HT1080 (cell line): ENCODE results near the gene PAX6. TPM values are rescaled to one million over a fixed set of nuclear protein-coding genes. Genes with fewer than 3 reads are reported as not detected.
A peak's percentile ranks its signal among the peaks of the same experiment; 100 is the strongest.

ENCODE experiments used
- DNase-seq: peaks from one replicate; pipeline ENCODE4 v3.0.0-alpha.2; 2015; ENCODE audit warnings: low read depth
- polyA plus RNA-seq, 2 experiments: library from polyadenylated mRNA; depleted of rRNA; stranded (reverse); fragments of >200 nt; gene quantifications; 2 replicates each; pipeline ENCODE4 v1.2.3, GENCODE V29; 2015
- total RNA-seq: library from RNA; depleted of rRNA; stranded (reverse); fragments of >200 nt; shearing (Covaris generic); gene quantifications from 2 replicates; pipeline ENCODE4 v1.2.3, GENCODE V29; 2014; rRNA removed

The PAX6 gene
- total RNA-seq, result 0.35 and 2.0 TPM in 2 replicates
- 0.27 and 0.72 TPM in 2 replicates for polyA plus RNA-seq (2015; cell fraction: cytosol; rRNA removed)
- polyA plus RNA-seq (2015; cell fraction: nucleus; rRNA removed), result 1.9 and 3.0 TPM in 2 replicates

DNA sequence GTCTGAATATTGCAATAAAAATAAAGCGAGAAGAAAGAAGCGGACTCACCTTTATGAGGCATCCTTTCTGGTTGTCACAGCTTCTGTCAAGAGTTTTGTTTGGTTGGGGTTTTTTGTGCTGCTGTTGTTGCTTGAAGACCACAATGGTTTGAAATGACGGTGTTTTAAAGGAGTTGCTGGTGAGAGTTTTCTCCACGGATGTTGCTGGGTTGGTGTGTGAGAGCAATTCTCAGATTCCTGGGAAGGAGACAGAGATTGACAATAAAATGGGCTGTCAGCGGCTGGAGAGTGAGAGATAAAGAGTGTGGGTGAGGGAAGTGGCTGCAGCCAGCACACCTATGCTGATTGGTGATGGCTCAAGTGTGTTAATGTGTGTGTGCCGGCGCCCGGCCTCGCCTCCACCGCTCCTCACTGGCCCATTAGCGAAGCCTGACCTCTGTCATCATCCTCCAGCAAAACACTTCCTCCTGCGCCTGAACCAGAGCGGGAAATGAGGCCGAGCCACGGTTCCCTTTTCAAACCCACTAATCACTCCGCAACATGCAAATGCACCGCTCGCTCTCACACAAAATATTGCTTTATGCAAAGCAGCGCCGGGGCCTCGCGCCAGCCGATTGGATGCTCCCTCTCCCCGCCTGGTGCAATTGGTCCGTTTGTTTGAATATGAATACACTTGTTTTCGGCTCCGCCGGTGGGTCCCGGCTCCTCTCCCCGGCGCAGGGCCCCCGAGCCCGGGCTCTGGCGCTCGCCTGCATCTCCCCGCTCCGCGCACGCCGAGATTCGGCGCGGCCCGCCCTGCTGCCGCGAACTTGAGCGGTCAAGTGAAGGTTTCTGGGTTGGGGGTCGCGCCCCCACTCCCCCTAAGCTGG lies at the start of gene PAX6:
Gene PAX6 (minus strand): TSS at position 544 of the 869 bp plus-strand sequence. CDS start 4,911 bp downstream, outside the sequence.
- DNase-seq, result peak; percentile 8

DNA sequence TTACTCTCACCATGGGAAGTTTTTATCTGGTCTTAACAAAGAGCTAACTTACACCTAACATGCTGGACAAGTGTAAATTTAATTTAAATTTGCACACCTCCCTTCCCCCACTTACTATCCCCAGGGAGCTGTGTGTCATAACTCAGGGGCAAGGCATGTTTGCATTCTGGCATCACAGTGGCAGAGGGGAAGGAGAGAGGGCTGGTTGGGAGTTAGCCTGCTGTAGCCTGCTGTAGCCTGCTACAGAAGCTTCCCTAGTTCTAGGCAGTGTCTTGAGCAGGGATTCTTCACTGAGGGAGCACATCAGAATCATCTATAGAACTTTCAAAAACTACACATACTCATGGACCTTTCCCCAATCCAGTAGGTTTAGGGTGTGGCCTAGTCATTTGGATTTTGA lies 49.3 kb upstream of the PAX6 start:
- DNase-seq, result no peak

DNA sequence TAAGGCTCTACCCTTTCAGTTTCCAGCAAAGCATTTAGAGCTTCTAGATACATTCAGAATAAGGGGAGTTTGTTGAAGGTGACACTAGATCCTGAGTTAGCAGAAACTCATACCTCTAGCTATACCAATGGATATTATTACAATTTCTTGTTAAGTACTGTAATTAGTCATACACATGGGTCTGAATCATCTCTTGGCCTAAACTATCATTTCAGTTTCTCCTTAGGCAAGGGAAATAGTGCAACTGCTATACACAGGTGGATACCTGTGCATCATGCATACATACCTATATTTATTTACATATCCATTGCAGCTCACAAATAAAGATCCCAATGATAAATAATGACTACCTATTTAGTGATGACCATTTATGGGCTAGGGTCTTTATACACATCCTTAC lies 45.1 kb upstream of the PAX6 start:
- DNase-seq, result no peak

DNA sequence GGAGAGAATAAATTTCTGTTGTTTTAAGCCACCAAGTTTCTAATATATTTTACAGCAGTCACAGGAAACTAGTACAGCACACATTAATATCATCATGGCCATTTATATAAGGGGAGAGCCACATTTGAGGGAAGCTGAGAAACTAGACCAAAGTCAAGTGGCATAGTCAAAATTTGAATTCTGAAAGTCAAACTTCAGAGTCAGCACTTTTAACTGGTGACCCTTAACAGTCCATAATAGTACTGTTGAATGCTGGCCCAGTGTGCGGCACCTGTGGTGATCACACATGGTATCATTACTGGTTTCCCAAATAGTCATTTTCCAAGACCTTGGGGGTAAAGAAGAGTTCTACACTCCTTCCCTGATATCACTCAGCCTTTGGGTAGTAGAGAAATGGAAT lies 44.3 kb upstream of the PAX6 start:
- no peak for DNase-seq

DNA sequence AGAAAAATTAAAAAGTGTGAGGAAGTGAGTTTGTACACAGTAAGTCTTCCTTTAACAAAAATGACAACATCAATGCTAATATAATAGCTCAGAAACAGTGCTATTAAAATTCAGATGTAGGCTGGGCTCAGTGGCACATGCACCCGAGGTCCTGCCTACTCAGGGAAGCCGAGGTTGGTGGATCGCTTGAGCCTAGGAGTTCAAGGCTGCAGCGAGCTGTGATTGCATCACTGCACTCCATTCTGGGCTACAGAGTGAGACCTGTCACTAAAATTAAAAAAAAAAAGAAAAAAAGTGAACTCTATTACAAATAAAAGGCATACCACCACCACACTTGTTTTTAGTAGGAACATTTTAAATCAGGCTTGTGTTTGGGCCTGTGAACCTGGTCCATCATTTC lies 39.2 kb upstream of the PAX6 start:
- no peak for DNase-seq

DNA sequence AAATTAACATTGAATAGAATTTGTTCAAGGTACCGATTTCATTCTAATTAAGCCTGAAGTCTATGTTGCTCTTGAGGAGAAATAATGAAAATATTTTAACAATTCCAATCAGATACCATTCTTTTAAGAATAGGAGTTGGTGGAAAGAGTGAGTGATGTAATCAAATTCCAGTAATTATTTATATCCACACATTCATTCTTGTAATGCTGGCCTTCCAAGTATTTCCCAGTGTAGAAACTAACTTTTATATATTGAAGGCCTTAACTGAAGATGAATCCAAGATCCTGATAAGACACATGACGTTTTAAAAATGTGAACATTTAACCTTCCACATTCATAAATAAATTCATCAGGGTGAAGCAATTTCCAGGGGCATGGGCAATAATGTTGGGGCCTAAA lies 36.6 kb upstream of the PAX6 start:
- no peak for DNase-seq

DNA sequence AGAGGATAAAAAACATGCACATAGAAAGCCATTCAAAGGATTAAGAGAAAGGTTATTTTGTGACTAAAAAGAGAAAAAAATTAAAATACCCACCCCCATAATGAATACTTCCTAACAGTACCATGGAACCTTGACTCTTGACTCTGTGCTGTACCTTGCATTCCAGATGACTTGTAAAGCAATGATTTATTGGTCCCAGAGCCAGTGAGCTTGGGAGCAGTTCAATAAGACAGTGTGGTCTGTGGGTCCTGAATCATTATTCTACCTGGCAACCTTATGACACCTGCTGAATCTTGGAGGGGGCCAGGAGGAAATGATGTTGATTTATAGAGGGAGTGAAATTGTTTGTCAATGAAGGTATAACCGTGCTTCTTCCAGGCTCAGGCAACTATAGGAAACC lies 34.2 kb upstream of the PAX6 start:
- no peak for DNase-seq

DNA sequence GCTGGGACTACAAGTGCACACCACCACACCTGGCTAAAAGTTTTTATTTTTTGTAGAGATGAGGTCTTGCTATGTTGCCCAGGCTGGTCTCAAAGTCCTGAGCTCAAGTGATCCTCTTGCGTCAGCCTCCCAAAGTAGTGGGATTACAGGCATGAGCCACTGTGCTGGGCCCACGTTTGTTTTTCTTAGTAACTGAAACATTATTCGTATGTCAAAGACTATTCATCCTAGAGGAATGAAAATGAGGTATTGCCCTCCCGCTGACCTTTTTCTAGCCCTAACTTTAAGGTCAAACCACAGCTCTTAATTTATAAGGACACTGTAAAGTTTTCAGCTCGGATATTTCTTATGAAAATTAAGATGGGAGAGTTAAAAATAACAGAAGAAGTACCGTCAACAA lies 33.2 kb upstream of the PAX6 start:
- DNase-seq, result peak; percentile 31

DNA sequence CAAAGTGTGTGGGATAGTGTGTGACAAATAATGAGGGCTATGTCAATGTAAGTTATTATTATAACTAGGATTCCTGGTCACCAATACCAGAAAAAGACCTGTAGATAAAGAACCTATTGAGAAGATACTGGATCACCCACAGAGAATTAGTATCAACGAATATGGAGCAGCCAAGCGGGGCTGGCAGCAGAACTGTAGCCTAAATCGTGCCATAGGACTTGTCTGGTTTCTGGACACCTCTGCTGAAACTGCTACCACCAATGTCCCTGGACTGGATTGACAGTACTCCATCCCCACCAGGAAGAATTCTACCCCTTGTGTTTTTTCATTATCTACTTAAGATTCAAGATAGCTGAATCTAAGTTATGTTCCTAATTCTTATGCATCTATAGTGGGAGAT lies 30.3 kb upstream of the PAX6 start:
- no peak for DNase-seq

DNA sequence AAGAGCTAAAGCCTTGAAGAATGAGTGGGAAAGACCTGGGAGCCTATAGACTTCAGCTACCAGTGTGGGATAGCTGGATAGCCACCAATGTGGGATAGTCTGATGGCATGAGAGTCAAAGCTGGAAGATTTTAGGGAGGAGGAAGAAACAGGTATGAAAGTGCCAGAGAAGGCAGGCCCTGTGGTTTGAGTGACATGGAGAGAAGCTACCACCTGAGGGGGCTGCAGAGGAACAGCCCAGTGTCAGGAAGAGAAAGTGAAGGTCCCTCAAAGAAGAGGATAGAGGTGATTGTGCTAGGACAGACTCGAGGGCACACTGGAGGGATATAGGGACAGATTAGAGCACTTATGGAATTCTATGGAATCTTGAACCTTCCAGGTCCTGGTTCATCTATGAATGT lies 23.1 kb upstream of the PAX6 start:
- no peak for DNase-seq

DNA sequence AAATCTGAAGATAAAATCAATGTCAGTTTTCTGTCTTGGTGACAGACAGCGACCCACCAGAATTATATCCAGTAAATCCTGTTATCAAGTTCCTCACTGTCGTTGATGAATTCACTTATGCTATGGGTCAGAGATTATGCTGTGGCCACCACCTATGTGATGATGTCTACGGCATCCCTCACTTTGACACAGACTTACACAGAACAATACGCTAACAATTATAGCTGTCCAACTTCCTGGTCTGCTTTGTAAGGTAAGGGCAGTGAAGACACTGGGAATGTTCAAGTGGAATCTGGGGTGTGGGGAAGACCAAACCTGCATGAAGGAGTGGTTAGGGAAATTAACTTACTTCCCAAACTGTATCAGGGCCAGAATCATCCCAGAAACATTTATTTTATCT lies 19.3 kb upstream of the PAX6 start:
- no peak for DNase-seq

DNA sequence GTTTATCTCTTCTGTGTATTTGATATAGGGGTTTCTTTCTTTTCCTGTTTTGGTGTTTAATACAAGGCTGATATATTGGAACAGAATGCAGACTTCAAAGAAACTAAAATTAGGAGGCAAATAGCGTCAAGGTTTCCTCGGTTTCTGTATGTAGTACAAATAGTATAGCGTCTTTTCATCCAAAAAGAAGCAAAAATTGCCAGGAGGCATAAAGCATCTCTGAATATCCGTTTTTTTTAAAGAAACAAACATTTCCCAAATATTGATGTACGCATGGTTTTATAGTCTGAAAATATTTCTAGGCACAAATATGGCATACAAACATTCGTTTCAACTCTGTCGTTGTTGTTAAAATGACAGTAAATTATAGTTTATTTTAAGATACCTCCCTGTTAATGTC lies 17.1 kb upstream of the PAX6 start:
- DNase-seq, result no peak

DNA sequence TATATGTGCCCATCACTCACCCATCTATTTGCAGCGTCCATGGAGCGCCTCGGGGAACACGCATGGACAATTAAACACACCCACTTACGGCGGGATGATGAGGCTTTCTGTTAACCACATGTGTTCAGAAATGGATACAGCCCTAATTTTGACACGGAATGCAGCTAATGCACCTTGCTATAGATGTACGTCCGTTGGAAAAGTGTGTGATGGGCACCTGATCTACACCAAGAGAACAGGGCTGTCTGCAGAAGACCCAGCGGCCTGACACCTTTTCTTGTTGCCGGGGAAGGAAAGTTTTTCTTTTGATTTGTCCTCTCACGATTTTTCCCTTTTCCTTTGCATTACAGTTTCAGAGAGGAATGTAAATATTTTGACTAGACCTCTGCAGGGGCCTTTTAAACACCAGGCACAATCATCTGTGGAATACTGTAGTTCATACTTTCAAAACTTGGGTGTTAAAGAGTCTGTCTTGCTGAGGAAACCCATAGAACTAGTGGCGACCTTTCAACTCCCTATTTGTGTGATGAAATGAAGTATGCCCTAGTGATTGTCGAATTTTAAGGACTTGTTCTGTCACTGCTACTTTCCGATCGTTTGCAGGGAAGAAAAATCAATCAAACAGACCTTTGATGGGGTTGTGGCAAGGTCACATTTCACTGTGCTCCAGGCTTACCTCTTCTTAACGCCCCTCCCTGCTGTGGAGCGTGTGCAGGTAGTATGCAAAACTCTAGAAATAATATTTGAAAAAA lies 16.5 kb upstream of the PAX6 start:
- DNase-seq, result no peak

DNA sequence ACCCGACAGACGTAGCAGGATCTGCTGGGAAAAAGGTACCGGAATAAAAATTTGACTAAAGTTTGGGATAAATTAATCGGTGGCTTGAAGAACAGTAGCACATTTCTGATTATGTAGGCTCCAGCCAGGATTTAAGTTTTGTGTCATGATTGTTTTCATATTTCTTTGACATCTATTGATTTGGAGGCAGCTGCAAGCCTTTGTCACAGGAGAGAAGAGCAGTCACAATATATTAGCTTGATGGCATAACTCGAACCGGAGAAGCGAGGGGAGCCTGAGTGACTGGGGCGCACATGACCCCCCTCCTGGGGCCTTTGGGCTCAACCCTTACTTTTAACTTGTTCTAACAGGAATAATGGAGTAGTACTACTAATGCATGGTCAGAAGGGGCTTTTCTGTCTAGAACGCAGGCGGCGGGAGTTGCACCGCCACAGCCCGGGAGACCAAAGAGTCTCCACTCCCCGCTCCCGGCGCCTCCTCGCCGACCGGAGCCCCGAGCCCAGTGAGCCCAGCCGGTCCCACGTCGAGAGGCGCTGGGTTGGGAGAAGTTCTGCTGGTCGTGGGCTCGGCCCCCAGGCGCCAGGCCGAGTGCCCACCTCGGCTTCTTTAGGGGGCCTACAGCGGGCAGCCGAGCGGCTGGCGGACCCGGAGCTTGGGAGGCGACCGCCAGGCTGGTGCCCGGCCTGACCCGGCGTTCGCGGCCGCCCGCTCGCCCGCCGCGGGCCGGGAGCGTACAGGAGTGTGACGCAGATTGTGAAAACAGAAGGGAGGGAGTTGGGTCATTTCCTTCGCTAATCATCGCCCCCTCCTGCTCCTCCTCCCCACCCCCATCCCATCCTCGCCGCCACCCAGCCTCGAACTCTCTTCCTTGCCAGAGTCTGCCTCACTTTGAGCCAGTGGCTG lies 15.7 kb upstream of the PAX6 start:
- DNase-seq, result no peak

DNA sequence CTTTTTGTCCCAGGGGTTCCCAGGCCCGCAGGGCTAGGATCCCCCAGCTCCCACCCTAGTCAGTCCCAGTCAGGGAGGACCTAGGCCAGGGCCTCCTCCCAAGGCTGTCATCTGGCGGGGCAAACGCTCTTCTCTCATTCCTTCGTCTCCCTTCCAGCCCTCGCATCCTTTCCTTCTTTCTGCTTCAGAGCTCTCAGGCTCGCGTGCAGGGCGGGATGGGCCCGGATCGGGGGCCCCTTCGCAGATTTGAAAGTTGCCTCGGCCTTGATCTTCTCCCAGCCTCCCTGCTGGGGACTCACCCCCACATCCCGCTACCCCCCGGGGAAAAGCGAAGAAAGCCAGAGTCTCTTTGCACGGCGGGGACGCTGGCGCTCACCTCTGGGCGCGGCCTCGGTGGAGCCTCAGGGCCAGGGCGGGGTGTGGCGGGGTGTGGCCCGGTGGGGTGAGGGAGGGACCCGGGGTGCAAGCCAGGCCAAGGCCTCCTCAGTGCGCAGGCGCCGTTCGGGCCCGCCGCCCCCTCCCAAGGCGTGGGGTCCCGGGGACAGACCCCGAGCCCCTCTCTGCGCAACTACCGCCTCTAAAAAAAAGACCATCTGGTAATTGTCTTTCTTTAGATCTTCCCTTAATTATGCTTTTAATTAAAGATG lies 14.8 kb upstream of the PAX6 start:
- no peak for DNase-seq

DNA sequence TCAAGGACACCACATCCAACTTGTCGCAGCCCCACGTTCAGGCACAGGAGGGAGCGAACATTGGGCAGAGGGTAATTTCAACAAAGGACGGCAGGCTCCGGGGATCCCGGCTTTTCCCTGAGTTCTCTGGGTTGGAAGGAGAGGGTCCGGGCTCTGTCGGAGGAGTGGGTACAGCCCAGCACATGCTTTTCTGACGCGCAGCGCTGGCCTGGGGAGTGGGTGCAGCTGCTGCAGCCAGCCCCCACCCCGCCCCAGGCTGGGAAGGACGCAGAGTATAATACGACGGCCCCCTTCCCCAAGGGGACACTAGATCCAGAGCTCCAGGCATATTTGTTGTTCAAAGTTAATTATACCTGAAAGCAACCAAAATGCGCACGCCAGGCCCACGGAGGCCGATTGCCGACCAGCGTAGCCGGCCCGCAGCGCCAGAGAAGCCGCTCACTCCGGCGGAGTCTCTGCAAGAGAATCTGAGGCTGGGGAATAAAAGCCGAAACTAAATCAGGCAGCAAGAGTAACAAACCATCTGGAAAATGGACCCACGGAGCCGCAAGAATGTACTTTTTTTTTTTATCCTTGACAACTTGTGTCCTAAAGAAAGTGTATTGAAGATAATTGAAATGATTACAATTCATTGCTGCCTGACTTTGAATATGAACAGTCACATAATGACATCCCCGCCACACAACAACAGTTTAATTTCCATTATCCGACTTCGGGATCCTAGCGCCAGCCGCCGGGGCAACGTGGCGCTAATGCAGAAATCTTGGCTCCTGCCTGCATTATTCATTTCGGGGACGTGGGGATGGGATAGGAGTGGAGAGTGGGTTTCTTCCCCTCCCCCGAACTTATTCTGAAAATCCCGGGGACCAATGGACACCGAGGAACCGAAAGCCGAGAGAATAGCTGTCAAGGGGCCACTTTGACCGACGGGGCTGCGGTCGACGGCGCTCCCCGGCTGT lies 14.0 kb upstream of the PAX6 start:
- no peak for DNase-seq

DNA sequence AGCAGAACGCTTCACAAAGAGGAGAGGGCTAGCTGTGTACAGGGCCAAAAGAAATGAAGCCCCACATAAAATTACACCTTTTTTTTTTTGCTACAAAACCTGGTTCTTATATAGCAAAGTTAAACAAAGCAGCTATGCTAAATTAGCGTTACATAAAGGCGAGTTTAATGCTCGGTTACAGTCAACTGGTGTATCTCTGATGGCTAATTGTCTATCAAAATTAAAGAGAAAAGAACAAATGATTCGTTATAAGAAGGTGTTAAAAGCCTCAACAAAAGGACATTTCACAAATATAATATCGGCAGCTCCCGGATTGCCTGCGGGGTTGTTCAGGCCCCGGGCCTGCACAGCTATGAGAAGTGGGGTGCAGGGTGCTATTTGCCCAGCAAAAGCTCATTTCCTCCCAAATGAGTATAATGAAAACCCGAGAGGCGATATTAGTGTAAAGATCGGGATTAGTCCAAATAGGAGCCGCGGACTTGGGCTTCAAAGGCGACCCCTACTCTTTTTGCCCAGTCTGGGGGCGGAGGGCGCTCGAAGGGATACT lies 13.3 kb upstream of the PAX6 start:
- no peak for DNase-seq

DNA sequence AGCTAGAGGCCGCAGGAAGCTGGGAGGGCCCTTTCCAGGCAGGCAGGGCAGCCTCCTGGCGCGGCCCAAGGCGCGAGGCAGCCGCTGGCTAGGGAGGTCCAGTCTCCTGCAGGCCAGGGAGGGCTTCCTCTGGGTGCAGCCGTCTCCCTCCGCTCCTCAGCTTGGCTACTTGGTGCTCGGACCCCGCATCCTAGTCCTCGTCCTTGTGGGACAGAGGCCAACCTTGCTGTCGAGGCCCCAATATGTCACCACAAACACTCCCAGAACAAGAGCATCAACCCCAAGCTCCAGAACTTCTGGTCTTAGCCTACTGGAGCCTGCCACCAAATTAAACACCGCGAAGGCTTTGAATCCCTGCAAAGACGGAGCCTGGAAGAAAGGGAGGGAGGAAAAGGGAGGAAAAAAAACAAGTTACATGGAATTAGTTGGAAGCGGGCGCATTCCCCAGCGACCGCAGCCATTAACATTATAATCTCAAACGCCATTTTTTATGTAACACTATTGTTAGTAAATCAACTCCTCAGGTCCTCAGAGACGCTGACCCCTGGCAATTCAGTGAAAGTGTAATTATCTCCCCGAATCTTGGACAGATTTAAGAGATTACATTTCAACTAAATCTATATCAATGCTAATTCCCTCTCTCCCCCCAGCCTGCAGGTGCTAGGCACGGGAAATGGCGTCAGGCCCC lies 12.7 kb upstream of the PAX6 start:
- DNase-seq, result no peak
